ENCODE results near the gene RPS25.
"Not testable (repeated sequence)": the region's sequence is repeated elsewhere in the genome, so short reads cannot be mapped to it uniquely, and the experiment has no call there.

Gene RPS25

GRCh38 chr11:119018074-119018938, at the start of gene RPS25, which contains the start of gene TRAPPC4:
Gene RPS25, minus strand, starts transcription at chr11:119018343. Its CDS starts 59 bp downstream, at chr11:119018284.
Gene TRAPPC4, plus strand, starts transcription at chr11:119018766. Its CDS starts 30 bp downstream, at chr11:119018796.
- Histone ChIP-seq H3K9me3 (no peaks in the 10 kb centered on the region), H3K27me3 (no peaks in the 10 kb centered on the region), H3K4me3 (ENCODE audit: low read depth in 1 of 2, low read length in 1 of 2) (peak within 1 kb of the TSS; percentile 72 to 78), H3K27ac (peak within 1 kb of the TSS; percentile 97), H3K4me1 (ENCODE audit: control insufficient read depth in 1 of 2, insufficient read depth in 1 of 2, low read depth in 1 of 2, low read length in 1 of 2) (peaks cover 25 to 27% of the 10 kb centered on the region in 2 experiments), H3K36me3 (peaks cover 59% of the 10 kb centered on the region)
- peak; percentile 64 for TF ChIP-seq CTCF (IDR thresholded peaks at IDR 0.05)

- Histone ChIP-seq H3K4me1 (ENCODE audit: control insufficient read depth in 1 of 2, insufficient read depth in 1 of 2, low read depth in 1 of 2, low read length in 1 of 2) (peaks cover 17 to 35% of the 10 kb centered on the region in 2 experiments), H3K27me3 (no peaks in the 10 kb centered on the region), H3K4me3 (ENCODE audit: low read depth in 1 of 2, low read length in 1 of 2) (peak within 1 kb of the TSS; percentile 78 to 99), H3K27ac (peak within 1 kb of the TSS; percentile 87), H3K9me3 (no peaks in the 10 kb centered on the region), H3K36me3 (peaks cover 27% of the 10 kb centered on the region)
- peak; percentile 40 for TF ChIP-seq CTCF (IDR thresholded peaks at IDR 0.05)
Measured at GRCh38 chr11:119067371-119068222, 49.5 kb upstream of the RPS25 start, which contains the start of gene VPS11. Gene VPS11, plus strand, starts transcription at chr11:119067818. Its CDS starts 6 bp downstream, at chr11:119067824.

- Histone ChIP-seq H3K27ac (peak overlapping the region; percentile 87), H3K9me3 (no peaks in the 10 kb centered on the region), H3K27me3 (no peaks in the 10 kb centered on the region), H3K36me3 (peaks cover 5% of the 10 kb centered on the region), H3K4me3 (ENCODE audit: low read depth in 1 of 2, low read length in 1 of 2) (no peak overlapping the region), H3K4me1 (ENCODE audit: control insufficient read depth in 1 of 2, insufficient read depth in 1 of 2, low read depth in 1 of 2, low read length in 1 of 2) (peaks cover 17 to 35% of the 10 kb centered on the region in 2 experiments)
- no peak for TF ChIP-seq CTCF (IDR thresholded peaks at IDR 0.05)
Measured at GRCh38 chr11:119065369-119065768, 47.2 kb upstream of the RPS25 start.

- Histone ChIP-seq H3K36me3 (no peaks in the 10 kb centered on the region), H3K4me3 (ENCODE audit: low read depth in 1 of 2, low read length in 1 of 2) (no peak overlapping the region), H3K27me3 (no peaks in the 10 kb centered on the region), H3K27ac (no peak overlapping the region), H3K4me1 (ENCODE audit: control insufficient read depth in 1 of 2, insufficient read depth in 1 of 2, low read depth in 1 of 2, low read length in 1 of 2) (peaks cover 20 to 25% of the 10 kb centered on the region in 2 experiments), H3K9me3 (no peaks in the 10 kb centered on the region)
- no peak for TF ChIP-seq CTCF (IDR thresholded peaks at IDR 0.05)
Measured at GRCh38 chr11:119062779-119063178, 44.6 kb upstream of the RPS25 start.

- Histone ChIP-seq H3K9me3 (no peaks in the 10 kb centered on the region), H3K36me3 (no peaks in the 10 kb centered on the region), H3K4me3 (ENCODE audit: low read depth in 1 of 2, low read length in 1 of 2) (no peak overlapping the region), H3K4me1 (ENCODE audit: control insufficient read depth in 1 of 2, insufficient read depth in 1 of 2, low read depth in 1 of 2, low read length in 1 of 2) (peaks cover 21 to 23% of the 10 kb centered on the region in 2 experiments), H3K27me3 (no peaks in the 10 kb centered on the region), H3K27ac (no peak overlapping the region)
- TF ChIP-seq CTCF (IDR thresholded peaks at IDR 0.05), result no peak
Measured at GRCh38 chr11:119061256-119061655, 43.1 kb upstream of the RPS25 start.

- H3K27me3 ChIP-seq; H3K27ac ChIP-seq; H3K9me3 ChIP-seq; H3K4me3 ChIP-seq (ENCODE audit: low read depth in 1 of 2, low read length in 1 of 2); H3K36me3 ChIP-seq: not testable (repeated sequence)
- H3K4me1 ChIP-seq (ENCODE audit: control insufficient read depth in 1 of 2, insufficient read depth in 1 of 2, low read depth in 1 of 2, low read length in 1 of 2), result peaks cover 20% of the 10 kb centered on the region in 2 experiments
Measured at GRCh38 chr11:119059128-119059527, 41.0 kb upstream of the RPS25 start.
